ENCODE results near the gene GNRH2.

The GNRH2 gene

GRCh38 chr20:3093861-3094361 lies 50.5 kb downstream of the GNRH2 start:
- DNase-seq (ENCODE audit: insufficient read length, low spot score) (no peak), FAIRE-seq (no peak)
- no peak for TF ChIP-seq POLR2A (IDR thresholded peaks at IDR 0.05; ENCODE audit: low read depth, low read length)

DNA sequence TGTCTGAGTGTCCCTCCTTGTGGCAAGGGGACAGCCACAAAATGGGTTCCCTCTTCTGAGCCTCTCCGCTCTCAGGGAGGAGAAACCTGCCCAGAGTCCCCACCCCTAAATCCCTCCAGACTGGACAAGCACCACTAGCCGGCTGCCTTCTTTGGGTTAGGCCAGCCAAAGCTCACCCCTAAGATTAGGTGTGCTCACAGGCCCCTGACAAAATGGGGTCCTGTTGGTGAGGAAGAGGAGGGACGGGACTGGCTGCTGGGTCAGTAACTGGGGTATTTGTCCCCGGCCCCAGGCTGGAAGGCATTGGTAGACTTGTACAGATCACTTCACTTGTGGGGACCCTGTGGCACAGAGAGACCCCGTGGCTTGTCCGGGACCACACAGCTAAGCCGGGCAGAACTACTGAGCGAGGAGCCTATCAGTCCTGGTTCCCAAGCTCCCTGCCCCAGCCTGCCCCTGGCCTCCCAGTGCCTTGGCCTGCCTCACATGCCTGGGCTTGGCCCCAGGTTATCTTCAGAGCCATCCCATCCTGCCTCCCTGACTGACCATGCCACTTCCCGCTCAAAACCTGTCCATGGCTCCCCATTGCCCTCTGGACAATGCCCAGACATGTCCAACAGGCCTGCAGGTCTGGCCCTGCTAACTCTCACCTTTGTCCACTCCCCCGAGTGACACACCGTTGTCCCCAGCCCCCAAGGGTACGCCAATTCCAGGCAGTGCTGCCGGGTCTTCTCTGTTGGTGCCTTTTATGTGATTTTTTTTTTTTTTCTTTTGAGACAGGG lies 51.6 kb downstream of the GNRH2 start:
- FAIRE-seq, result no peak
- no peak for DNase-seq (ENCODE audit: insufficient read length, low spot score)
- no peak for TF ChIP-seq POLR2A (IDR thresholded peaks at IDR 0.05; ENCODE audit: low read depth, low read length)
